IMR-90 (cell line): ENCODE results near the gene RHOD. TPM values are rescaled to one million over a fixed set of nuclear protein-coding genes. Genes with fewer than 3 reads are reported as not detected.

ENCODE experiments used
- ATAC-seq: fragments of 200-7000 bp; cut with Tn5 transposase; 2 replicates; pipeline ENCODE4 v1.9.1; 2020; ENCODE audit warnings: low read depth, mild to moderate bottlenecking, moderate library complexity
- BruUV-seq: library from RNA; stranded (reverse); fragments of 400-500 nt; replicated peaks from 2 replicates; lab custom pipeline; 2021; lab: Mats Ljungman, UMichigan
- CTCF ChIA-PET: fragments of 300-600 bp; formaldehyde crosslinking; extraction: SDS; loops from one replicate; lab custom pipeline; 2021; ENCODE audit warnings: antibody characterized with exemption; lab: Yijun Ruan, JAX
- POLR2A ChIA-PET: fragments of 300-600 bp; sonication (Branson Sonifier 250); formaldehyde crosslinking; loops from one replicate; lab custom pipeline; 2022; ENCODE audit warnings: antibody characterized with exemption; ENCODE audit not compliant: unreplicated experiment; lab: Charles Lee
- DNase-seq: peaks from one replicate; pipeline ENCODE4 v3.0.0; 2013
- H2AFZ ChIP-seq: replicated peaks from 2 replicates; pipeline ENCODE3; 2013; ENCODE audit warnings: low read length, mild to moderate bottlenecking; ENCODE audit not compliant: poor library complexity
- H2AK5ac ChIP-seq: 2 replicates; pipeline ENCODE4 v1.6.1; 2013; ENCODE audit warnings: low read depth, low read length, inconsistent platforms
- H2AK9ac ChIP-seq: replicated peaks from 2 replicates; pipeline ENCODE3; 2013; ENCODE audit warnings: mild to moderate bottlenecking, low read depth, low read length, moderate library complexity; ENCODE audit not compliant: poor library complexity
- H2BK120ac ChIP-seq: 2 replicates; pipeline ENCODE4 v1.6.1; 2013; ENCODE audit warnings: low read depth, low read length, inconsistent platforms
- H2BK15ac ChIP-seq: 3 replicates; pipeline ENCODE4 v1.6.1; 2013; ENCODE audit warnings: low read depth, low read length, inconsistent platforms
- H2BK20ac ChIP-seq: 2 replicates; pipeline ENCODE4 v1.6.1; 2013; ENCODE audit warnings: low read depth, mild to moderate bottlenecking, inconsistent platforms, low read length, moderate library complexity
- H2BK5ac ChIP-seq: 2 replicates; pipeline ENCODE4 v1.6.1; 2013; ENCODE audit warnings: mild to moderate bottlenecking, low read depth, low read length, inconsistent platforms; ENCODE audit not compliant: poor library complexity, severe bottlenecking
- H3K14ac ChIP-seq: replicated peaks from 2 replicates; pipeline ENCODE4 v1.6.1; 2013; ENCODE audit warnings: low read depth, low read length, inconsistent platforms
- H3K18ac ChIP-seq: 2 replicates; pipeline ENCODE4 v1.6.1; 2013; ENCODE audit warnings: low read depth, low read length, control low read depth
- H3K23ac ChIP-seq: 2 replicates; pipeline ENCODE4 v1.6.1; 2013; ENCODE audit warnings: low read depth, low read length, inconsistent platforms
- H3K27ac ChIP-seq: 2 replicates; pipeline ENCODE4 v1.5.1; 2013; ENCODE audit warnings: mild to moderate bottlenecking, control low read depth, low read length; ENCODE audit not compliant: insufficient read depth
- H3K27me3 ChIP-seq: 2 replicates; pipeline ENCODE4 v1.6.1; 2013; ENCODE audit warnings: low read length; ENCODE audit not compliant: control insufficient read depth, insufficient read depth
- H3K36me3 ChIP-seq: 2 replicates; pipeline ENCODE4 v1.6.1; 2013; ENCODE audit warnings: low read length, mixed read lengths; ENCODE audit not compliant: control insufficient read depth, insufficient read depth
- H3K4ac ChIP-seq: 2 replicates; pipeline ENCODE4 v1.6.1; 2013; ENCODE audit warnings: low read depth, low read length, inconsistent platforms
- H3K4me1 ChIP-seq: 2 replicates; pipeline ENCODE4 v1.6.1; 2013; ENCODE audit warnings: low read length, mixed read lengths; ENCODE audit not compliant: control insufficient read depth, insufficient read depth
- H3K4me2 ChIP-seq: 2 replicates; pipeline ENCODE4 v1.6.1; 2013; ENCODE audit warnings: low read depth, mild to moderate bottlenecking, control low read depth, low read length, moderate library complexity
- H3K4me3 ChIP-seq: 2 replicates; pipeline ENCODE4 v1.5.1; 2013; ENCODE audit warnings: low read depth, mild to moderate bottlenecking, control low read depth, low read length, moderate library complexity; ENCODE audit not compliant: insufficient read depth
- H3K56ac ChIP-seq: 2 replicates; pipeline ENCODE4 v1.6.1; 2013; ENCODE audit warnings: low read length, inconsistent platforms; ENCODE audit not compliant: insufficient read depth; ENCODE audit errors: extremely low read depth
- H3K79me1 ChIP-seq, 2 experiments: 2 replicates each; pipeline ENCODE4 v1.6.1; 2013; ENCODE audit warnings: low read length in 2 of 2, inconsistent platforms in 1 of 2, low read depth in 1 of 2
- H3K9ac ChIP-seq: 2 replicates; pipeline ENCODE4 v1.6.1; 2013; ENCODE audit warnings: low read depth, low read length, control low read depth
- H3K9me1 ChIP-seq: 2 replicates; pipeline ENCODE4 v1.6.1; 2013; ENCODE audit warnings: low read length, inconsistent platforms; ENCODE audit not compliant: insufficient read depth
- H3K9me3 ChIP-seq: 2 replicates; pipeline ENCODE4 v1.6.1; 2013; ENCODE audit warnings: low read length; ENCODE audit not compliant: control insufficient read depth, insufficient read depth
- H4K20me1 ChIP-seq: 2 replicates; pipeline ENCODE4 v1.6.1; 2013; ENCODE audit warnings: low read length, inconsistent platforms; ENCODE audit not compliant: insufficient read depth
- H4K5ac ChIP-seq: 2 replicates; pipeline ENCODE4 v1.6.1; 2013; ENCODE audit warnings: mild to moderate bottlenecking, low read depth, low read length, control low read depth
- H4K8ac ChIP-seq, 2 experiments: 2 replicates each; pipeline ENCODE4 v1.6.1; 2013; ENCODE audit warnings: low read depth in 2 of 2, low read length in 2 of 2, control low read depth in 1 of 2, inconsistent platforms in 1 of 2
- H4K91ac ChIP-seq: 2 replicates; pipeline ENCODE4 v1.6.1; 2013; ENCODE audit warnings: low read depth, low read length, inconsistent platforms; ENCODE audit not compliant: insufficient read depth
- BHLHE40 ChIP-seq: fragments of 150-350 bp; IDR thresholded peaks from 2 replicates; pipeline ENCODE4 v1.6.1; 2016; ENCODE audit warnings: mild to moderate bottlenecking, low read depth, low read length
- CEBPB ChIP-seq: IDR thresholded peaks from 2 replicates; pipeline ENCODE4 v1.6.1; 2012; ENCODE audit warnings: low read depth, low read length, improper control_type of control experiment
- ELK1 ChIP-seq: fragments of 150-350 bp; IDR thresholded peaks from 2 replicates; pipeline ENCODE4 v1.6.1; 2016; ENCODE audit warnings: low read depth, mild to moderate bottlenecking, low read length, moderate library complexity, borderline replicate concordance
- FOS ChIP-seq: fragments of 150-350 bp; IDR thresholded peaks from 2 replicates; pipeline ENCODE4 v1.6.1; 2016; ENCODE audit warnings: low read depth, low read length
- MAFK ChIP-seq: IDR thresholded peaks from 2 replicates; pipeline ENCODE4 v1.6.1; 2012; ENCODE audit warnings: low read depth, low read length, improper control_type of control experiment
- MAZ ChIP-seq: IDR thresholded peaks from 2 replicates; pipeline ENCODE4 v1.6.1; 2012; ENCODE audit warnings: low read depth, mild to moderate bottlenecking, low read length, improper control_type of control experiment, moderate library complexity, borderline replicate concordance
- MXI1 ChIP-seq: IDR thresholded peaks from 2 replicates; pipeline ENCODE4 v1.6.1; 2012; ENCODE audit warnings: low read depth, mild to moderate bottlenecking, low read length, moderate library complexity, borderline replicate concordance
- RCOR1 ChIP-seq: IDR thresholded peaks from 2 replicates; pipeline ENCODE4 v1.6.1; 2012; ENCODE audit warnings: mild to moderate bottlenecking, low read length, improper control_type of control experiment; ENCODE audit not compliant: insufficient replicate concordance
- WGBS, 2 experiments: methylation state at CpG; one replicate each; pipeline versions ENCODE4 v1.1.5 to v1.1.7; 2013; ENCODE audit warnings: missing lambda C conversion rate in 2 of 2; ENCODE audit not compliant: insufficient read length in 1 of 2; ENCODE audit errors: extremely low coverage in 2 of 2; 5-methylcytosine and 5-hydroxymethylcytosine counted together
- dilution Hi-C: fragments of 300-500 bp; cut with HindIII; formaldehyde crosslinking; loops from one replicate; pipeline ENCODE4 v1.14.3; 2018; ENCODE audit warnings: low sequenced_read_pairs; ENCODE audit not compliant: unreplicated experiment
- in situ Hi-C: fragments of 300-500 bp; cut with MboI; formaldehyde crosslinking; loops from 3 replicates; pipeline ENCODE4 v1.14.3; 2019; ENCODE audit warnings: low sequenced_read_pairs, inconsistent platforms, mixed read lengths
- intact Hi-C: fragments of 100-400 bp; cut with micrococcal nuclease; formaldehyde crosslinking; loops from 2 replicates; pipeline ENCODE4 v1.10.0; 2022
- polyA plus RNA-seq, 3 experiments: library from polyadenylated mRNA; depleted of rRNA; stranded (reverse); fragments of >200 nt; gene quantifications; 2 replicates each; pipeline ENCODE4 v1.2.3, GENCODE V29; 2012; ENCODE audit warnings: low replicate concordance in 1 of 3
- total RNA-seq: library from RNA; depleted of rRNA; stranded (reverse); fragments of >200 nt; gene quantifications from 2 replicates; pipeline ENCODE4 v1.2.3, GENCODE V29; 2012
- TF ChIP-seq, protein P1 (sequence below): fragments of 150-350 bp; IDR thresholded peaks from 2 replicates; pipeline ENCODE4 v1.6.1; 2017; ENCODE audit warnings: mild to moderate bottlenecking, antibody characterized with exemption, low read length, low read depth
- TF ChIP-seq, protein P2 (sequence below): conservative IDR thresholded peaks from 2 replicates; pipeline ENCODE4 v1.5.1; 2012; ENCODE audit warnings: mild to moderate bottlenecking, low read depth, low read length, improper control_type of control experiment

RHOD gene
- total and polyA plus RNA-seq, 2 of the 4 experiments (the other 2 are of a cell fraction), result 4.7 to 10.9 TPM

- Histone ChIP-seq H3K9me1 (peaks cover 5% of the 10 kb centered on the region), H2AK5ac (no peak overlapping the region), H2BK5ac (no peak overlapping the region), H4K5ac (no peak overlapping the region), H2AK9ac (no peak overlapping the region), H3K14ac (no peak overlapping the region), H4K91ac (no peak overlapping the region), H3K27me3 (no peaks in the 10 kb centered on the region), H3K4me3 (no peak overlapping the region), H3K56ac (no peak overlapping the region), H3K23ac (no peak overlapping the region), H2AFZ (peak overlapping the region; percentile 43), H4K8ac (no peak overlapping the region), H3K9me3 (no peaks in the 10 kb centered on the region), H3K79me1 (0 out of 4 replicates have a peak, but pooled peaks cover 0 to 8% of the 10 kb centered on the region in 2 experiments), H3K9ac (no peak overlapping the region), H3K18ac (no peak overlapping the region), H2BK15ac (no peak overlapping the region), H4K20me1 (no peaks in the 10 kb centered on the region; the same call in 1 of the 2 replicates), H2BK120ac (no peak overlapping the region), H3K36me3 (no peaks in the 10 kb centered on the region), H2BK20ac (no peak overlapping the region), H3K4me1 (peaks cover 14% of the 10 kb centered on the region), H3K27ac (no peak overlapping the region), H3K4ac (no peak overlapping the region), H3K4me2 (no peak overlapping the region)
- CTCF ChIA-PET, result no interaction called here
- peak; percentile 45 for ATAC-seq
- intact Hi-C loops (no loop called here), dilution Hi-C loops (no loop called here), in situ Hi-C loops (no loop called here)
- POLR2A ChIA-PET, result no interaction called here
- DNase-seq, result peak; percentile 36
- no TSS peak for BruUV-seq
- WGBS, 2 experiments, result 63% methylated on average over 3 of the region's 7 CpGs; no CpG with 5 or more reads in 1 of the 2 experiments
- no peak for TF ChIP-seq MAZ
- TF ChIP-seq CEBPB, result no peak
- TF ChIP-seq, protein P1, sequence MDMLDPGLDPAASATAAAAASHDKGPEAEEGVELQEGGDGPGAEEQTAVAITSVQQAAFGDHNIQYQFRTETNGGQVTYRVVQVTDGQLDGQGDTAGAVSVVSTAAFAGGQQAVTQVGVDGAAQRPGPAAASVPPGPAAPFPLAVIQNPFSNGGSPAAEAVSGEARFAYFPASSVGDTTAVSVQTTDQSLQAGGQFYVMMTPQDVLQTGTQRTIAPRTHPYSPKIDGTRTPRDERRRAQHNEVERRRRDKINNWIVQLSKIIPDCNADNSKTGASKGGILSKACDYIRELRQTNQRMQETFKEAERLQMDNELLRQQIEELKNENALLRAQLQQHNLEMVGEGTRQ, result no peak
- TF ChIP-seq FOS, result peak; percentile 21; the same call in 1 of the 2 replicates
- no peak for TF ChIP-seq MXI1
- no peak for TF ChIP-seq MAFK
- no peak for TF ChIP-seq ELK1
- TF ChIP-seq, protein P2, sequence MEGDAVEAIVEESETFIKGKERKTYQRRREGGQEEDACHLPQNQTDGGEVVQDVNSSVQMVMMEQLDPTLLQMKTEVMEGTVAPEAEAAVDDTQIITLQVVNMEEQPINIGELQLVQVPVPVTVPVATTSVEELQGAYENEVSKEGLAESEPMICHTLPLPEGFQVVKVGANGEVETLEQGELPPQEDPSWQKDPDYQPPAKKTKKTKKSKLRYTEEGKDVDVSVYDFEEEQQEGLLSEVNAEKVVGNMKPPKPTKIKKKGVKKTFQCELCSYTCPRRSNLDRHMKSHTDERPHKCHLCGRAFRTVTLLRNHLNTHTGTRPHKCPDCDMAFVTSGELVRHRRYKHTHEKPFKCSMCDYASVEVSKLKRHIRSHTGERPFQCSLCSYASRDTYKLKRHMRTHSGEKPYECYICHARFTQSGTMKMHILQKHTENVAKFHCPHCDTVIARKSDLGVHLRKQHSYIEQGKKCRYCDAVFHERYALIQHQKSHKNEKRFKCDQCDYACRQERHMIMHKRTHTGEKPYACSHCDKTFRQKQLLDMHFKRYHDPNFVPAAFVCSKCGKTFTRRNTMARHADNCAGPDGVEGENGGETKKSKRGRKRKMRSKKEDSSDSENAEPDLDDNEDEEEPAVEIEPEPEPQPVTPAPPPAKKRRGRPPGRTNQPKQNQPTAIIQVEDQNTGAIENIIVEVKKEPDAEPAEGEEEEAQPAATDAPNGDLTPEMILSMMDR, result peak; percentile 3; the same call in 1 of the 2 replicates
- TF ChIP-seq BHLHE40, result no peak
- TF ChIP-seq RCOR1, result no peak
Observed at GRCh38 chr11:67060111-67060522, 3.5 kb downstream of the RHOD start.
